GM19240 (cell line): ENCODE measurements around the gene CNNM3.
"Not testable (repeated sequence)": the region's sequence is repeated elsewhere in the genome, so short reads cannot be mapped to it uniquely, and the experiment has no call there.

ENCODE experiments used
- DNase-seq: peaks from one replicate; pipeline ENCODE4 v3.0.0; 2011; ENCODE audit warnings: low spot score; ENCODE audit not compliant: insufficient read length

Gene CNNM3

GRCh38 chr2:96816127-96816835 lies at the start of gene CNNM3:
Gene CNNM3 (plus strand): TSS chr2:96816268. CDS start chr2:96816278, 10 bp downstream.
- DNase-seq = peak; percentile 99

DNA sequence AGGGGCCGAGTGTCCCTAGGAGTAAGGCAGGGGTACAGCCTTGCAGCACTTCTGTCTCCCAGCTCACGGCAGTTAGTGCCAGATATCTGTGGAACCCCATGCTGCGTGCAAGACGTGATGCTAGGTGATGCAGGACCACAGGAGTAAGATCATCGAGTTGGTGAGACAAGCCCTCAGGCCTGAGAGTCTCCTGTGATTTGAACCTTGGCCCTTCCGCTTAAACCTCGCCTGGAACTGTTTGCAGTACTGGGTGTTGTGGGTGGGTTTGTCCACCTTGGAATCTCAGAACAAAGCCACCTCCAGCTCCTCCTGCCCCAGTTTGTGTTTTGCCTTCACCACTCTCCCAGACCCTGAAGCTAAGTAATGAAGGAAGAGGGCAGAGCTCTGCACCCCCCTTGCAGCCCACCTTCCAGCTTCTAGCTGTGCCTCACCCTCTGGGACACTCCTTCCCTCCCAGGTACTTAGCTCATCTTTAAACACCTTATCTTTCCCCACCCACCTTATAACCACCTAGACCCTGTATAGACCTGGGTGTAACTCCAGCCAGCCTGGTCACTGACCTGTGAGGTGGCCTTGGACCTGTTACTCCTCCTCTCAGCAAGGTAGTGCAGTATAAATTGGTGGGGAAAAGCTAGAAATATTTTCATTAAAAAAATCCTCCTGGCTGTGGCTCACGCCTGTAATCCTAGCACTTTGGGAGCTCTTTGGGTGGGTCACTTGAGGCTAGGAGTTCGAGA lies 48.8 kb upstream of the CNNM3 start:
- no peak for DNase-seq

DNA sequence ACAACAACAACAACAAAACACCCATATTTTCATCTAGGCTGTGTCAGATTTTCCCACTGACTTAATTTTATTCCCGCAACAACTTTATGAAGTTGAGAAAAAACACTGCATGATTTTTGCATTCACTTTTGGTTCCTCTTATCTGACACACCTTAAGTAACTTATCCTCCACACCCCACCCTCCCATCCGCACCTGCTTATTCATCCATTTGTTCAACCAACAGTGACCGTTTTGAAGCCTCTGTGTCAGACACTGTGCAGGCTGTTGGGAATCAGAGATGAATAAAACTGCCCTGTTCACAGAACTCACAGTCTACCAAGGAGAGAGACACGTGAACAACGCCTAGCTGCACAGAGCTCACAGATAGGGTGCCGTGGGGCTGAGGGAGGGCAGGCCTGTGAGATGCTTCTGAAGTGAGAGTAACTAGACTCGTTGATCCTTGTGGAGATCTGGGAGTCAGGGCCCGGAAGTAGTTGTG lies 47.9 kb upstream of the CNNM3 start:
- no peak for DNase-seq

- no peak for DNase-seq
These were observed 46.3 kb upstream of the CNNM3 start for GRCh38 chr2:96769814-96770213.

DNA sequence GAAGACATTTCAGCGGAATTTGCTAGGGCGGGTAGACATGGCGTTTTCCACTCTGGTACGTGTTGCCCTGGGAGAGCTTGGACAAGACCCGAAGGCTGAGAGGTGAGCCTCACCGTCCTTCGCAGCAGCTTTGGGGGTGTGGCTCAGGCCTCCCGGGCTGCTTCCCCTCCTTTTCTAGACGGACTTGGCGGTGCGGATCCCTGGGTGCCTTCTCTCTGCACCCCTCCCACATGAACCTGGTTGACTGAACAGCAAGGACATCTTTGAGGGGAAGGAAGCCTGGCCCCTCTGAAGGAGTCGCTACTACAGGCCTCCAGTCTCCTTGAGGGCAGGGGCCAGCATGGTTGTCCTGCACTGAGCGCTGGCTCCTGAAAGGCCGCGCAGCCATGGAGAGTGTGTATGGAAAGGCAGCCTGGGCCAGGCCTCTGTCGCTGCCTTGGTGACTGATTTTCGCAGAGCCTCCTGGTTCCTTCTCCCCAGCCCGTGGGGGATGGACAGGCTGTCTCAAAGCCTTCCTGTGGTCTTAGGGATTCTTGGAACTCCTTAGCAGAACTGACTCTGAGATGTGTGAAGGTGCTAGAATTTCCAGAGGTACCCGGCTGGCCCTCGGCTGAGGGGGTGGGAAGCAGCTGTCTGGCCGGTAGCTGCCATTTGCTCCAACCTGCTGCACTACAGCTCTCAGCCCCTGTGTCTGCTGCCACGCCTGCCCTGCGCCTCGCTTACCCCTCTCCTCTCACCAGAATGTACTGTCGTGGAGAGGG lies 45.4 kb upstream of the CNNM3 start:
- DNase-seq = no peak

DNA sequence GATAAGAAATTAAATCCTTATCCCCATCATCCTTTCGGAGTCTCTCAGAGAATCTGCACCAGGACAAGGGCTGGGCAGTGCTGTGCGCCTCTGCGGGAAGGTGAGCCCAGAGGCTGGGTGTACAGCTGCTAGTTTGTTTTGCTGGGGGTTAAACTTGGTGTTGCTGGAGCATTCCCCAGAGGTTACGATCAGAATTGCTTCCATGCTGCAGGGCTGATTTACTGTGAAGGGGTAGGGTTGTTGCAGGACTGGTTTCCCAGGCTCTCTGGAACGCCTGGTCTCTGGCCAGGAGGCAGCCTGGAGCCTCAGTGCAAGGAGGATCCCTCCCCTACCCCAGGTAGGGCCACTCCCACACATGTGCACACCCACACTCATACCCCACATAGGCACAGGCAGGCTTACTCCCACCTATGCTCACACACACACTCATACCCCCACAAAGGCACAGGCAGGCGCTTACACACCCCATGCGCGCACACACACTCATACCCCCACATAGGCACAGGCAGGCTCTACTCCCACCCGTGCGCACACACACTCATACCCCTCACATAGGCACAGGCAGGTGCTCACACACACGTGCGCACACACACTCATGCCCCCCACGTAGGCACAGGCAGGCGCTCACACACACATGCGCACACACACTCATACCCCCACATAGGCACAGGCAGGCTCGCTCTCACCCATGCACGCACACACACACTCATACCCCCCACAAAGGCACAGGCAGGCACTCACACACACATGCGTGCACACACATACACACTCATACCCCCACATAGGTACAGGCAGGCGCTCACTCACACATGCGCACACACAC lies 44.1 kb upstream of the CNNM3 start:
- DNase-seq = no peak

DNA sequence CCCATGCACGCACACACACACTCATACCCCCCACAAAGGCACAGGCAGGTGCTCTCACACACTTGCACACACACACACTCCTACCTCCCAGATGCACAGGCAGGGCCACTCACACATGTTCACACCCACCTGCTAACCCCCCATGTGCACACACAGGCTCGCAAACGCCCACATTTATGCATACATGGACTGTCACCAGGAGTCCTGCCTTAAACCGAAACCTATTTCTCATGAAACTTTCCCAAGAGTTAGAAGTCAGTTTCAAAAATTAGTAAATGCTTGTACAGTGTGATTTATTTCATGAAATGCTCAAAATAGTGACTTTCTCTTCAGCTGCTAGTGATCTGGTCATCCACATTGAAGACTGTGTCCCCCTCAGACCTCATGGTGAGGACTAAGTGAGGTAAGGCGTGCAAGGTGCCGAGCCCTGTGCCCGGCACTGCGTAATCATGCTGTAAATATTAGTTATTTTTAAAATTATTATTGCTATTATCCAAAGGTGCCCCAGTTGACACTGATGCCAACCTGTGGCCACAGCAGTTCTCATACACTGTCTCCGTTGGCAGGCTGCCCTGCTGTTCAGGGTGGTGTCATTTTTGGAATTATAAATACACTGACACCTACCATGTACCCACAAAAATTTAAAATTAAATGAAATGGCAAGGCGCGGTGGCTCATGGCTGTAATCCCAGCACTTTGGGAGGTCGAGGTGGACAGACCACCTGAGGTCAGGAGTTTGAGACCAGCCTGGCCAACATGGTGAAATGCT lies 43.0 kb upstream of the CNNM3 start:
- DNase-seq = no peak

GRCh38 chr2:96773922-96774321 lies 42.1 kb upstream of the CNNM3 start:
- no peak for DNase-seq

GRCh38 chr2:96775160-96775559 lies 40.9 kb upstream of the CNNM3 start:
- DNase-seq = no peak

- DNase-seq = no peak
These were observed 32.7 kb upstream of the CNNM3 start for GRCh38 chr2:96783388-96783787.

DNA sequence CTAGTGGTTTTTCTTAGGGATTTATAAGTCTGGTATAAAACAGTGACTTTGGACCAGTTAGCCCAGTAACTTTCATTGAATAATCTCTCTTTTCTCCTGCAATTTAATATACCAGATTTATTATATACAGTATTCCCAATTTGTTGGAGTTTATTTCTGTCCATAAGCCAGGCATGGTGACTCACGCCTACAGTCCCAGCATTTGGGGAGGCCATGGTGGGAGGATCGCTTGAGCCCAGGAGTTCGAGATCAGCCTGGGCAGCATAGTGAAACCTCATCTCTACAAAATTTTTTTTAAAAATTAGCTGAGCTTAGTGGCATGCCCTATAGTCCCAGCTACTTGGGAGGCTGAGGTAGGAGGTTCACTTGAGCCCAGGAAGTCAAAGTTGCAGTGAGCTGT lies 28.7 kb upstream of the CNNM3 start:
- DNase-seq = no peak

DNA sequence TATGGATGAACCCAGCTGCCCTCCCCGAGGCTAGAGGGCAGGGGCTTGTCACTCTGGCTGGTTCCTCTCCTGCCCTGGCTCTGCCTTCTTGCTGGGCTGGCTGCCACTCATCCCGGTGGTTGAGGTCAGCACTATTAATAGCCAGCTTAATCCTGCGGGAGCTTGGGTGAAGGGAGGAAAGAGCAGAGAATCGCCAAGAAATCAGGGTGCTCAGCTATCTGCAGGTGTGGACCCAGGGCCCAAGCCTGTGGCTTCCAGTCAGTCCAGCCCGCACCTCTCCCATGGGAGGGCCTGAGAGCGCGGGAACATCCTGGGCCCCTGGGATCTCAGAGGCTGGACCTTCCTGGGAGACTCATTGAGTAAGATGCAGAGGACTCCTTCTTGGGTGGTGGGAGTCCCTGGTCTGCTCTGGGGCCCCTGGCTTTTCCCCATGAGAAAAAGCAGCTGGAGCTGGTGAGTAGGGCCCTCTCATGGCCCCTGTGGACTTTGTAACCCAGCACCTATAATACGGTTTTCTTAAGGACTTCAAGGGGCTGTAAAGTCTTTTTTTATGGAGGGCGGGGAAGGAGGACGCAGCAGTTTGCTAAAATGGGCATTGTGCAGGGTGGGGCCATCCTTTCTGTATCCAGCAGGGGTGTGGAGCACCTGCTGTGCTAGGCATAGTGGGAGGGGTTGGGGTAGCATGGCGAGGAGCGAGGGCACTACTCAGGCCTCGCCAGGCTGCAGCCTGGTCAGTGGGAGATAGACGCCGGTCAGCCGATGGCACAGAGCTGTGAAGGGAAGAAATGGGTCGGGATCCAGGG lies 27.4 kb upstream of the CNNM3 start:
- DNase-seq = no peak

DNA sequence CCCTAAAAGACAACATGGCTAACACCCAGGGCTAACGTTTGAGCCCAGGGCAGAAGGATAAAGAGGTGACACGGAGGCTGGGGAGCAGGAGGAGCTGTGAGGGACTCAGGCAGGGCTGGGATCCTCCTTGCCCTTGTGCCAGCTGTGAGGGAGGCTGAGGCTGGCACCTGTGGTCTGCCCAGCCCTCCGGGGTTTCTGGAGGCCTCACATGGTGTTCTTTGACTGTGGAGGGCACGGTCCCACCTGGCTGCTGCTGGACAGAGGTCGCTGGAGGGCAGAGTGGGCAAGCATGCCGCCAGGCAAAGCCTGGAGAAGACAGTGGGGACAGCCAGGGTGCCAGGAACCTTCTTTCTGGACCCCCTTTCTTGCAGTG lies 26.8 kb upstream of the CNNM3 start:
- no peak for DNase-seq

DNA sequence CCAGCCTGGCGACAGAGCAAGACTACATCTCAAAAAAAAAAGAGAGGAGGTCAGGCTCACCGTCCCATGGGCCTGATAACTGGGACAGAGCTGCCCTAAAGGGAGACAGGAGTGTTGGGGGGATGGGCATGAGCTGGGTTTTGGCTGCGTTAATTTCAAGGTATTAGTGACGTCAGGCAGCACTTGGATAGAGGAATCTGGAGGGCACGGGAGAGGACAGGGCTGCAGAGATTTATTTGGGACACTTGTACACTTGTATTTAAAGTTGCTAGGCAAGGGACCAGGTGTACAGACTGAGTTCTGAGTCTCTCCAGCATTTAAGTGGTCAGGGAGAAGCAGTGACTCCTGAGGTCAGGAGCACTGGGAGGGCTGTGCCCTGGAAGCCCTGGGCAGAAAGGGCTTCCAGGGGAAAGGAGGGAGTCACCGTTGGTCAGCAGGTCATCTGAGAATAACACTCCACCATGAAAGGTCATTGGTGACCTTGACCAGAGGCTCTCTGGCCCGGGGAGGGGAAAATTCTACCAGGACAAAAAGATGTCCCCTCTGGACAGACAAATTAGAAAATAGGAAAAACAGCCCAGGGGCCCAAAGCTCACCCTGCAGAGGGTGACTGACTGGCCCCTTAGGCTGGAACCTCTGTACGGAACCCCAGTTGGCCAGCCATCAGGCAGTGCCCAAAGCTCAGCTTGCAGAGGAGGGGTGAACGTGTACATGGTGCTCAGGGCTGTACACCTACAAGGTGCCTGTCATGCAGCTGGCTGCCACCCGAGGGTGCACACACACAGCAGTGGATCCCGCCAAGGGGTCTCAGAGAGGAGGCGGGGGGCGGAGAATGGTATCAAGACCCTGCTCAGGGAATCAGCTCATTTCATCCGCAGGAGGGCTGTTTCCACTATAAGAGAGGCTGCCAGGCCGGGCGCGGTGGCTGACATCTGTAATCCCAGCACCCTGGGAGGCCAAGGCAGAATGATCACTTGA lies 23.0 kb upstream of the CNNM3 start:
- no peak for DNase-seq

DNA sequence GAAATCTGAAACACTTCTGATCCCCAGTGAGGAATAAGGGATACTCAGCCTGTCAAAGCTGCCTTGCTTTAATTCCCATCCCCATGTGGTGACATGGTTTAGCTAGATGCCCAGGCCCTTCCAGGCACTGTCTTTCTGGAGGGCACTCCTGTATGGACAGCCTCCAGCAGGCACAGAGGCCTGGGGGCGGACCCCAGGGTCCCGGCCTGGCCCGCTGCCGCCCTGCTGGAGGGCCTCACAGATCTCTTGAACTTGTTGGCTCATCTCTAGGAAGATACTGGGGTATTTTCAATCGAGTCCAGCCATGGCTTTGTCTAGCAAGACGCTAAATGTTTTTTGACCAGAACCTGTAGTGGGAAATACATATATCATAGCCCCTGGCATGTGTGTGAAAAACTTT lies 21.0 kb upstream of the CNNM3 start:
- DNase-seq = no peak

- DNase-seq = not testable (repeated sequence)
These were observed 19.6 kb upstream of the CNNM3 start for GRCh38 chr2:96796497-96796896.

DNA sequence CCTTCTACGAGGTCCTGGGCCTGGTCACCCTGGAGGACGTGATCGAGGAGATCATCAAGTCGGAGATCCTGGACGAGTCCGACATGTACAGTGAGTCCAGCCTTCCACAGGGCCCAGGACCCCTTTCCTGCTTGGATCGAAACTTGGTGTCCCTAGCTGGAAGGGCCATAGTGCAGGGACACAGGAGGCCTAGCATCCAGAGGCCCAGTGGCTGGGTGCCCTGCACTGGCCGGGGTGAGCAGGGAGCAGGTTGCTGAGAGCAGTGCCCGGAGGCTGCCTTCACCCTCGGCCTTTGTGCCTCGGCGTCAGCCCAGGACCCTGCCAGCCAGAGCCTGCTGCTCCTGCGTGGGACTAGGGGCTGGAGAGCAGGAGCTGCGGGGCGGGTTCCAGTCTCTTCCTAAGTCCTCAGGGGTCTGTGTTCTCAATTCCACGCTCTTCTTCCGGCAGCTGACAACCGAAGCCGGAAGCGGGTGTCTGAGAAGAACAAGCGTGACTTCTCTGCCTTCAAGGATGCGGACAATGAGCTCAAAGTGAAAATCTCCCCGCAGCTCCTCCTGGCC lies 18.9 kb upstream of the CNNM3 start:
- no peak for DNase-seq
